Sigmoid colon (tissue), 3 donors: ENCODE results near the gene MAP4K1.
"Not testable (repeated sequence)": the region's sequence is repeated elsewhere in the genome, so short reads cannot be mapped to it uniquely, and the experiment has no call there.

Source experiments
- CTCF ChIP-seq, 4 experiments: fragments of 450-650 bp in 3 of 4; fragments of 200-600 bp in 1 of 4; IDR thresholded peaks; one replicate each; pipeline ENCODE4 v1.5.1; 2016 to 2019; ENCODE audit warnings: antibody characterized with exemption in 4 of 4, mild to moderate bottlenecking in 3 of 4, moderate library complexity in 2 of 4
- POLR2A ChIP-seq, 2 donors: fragments of 450-650 bp; IDR thresholded peaks; one replicate each; pipeline ENCODE4 v1.6.1; 2016; ENCODE audit warnings: antibody characterized with exemption in 2 of 2, mild to moderate bottlenecking in 2 of 2, moderate library complexity in 2 of 2

GRCh38 chr19:38602856-38603255 lies 14.9 kb downstream of the MAP4K1 start:
- TF ChIP-seq POLR2A, CTCF (IDR thresholded peaks at IDR 0.05): not testable (repeated sequence)
